Endothelial cell of umbilical vein (primary cell): ENCODE measurements around the gene TCF25. TPM values are rescaled to one million over a fixed set of nuclear protein-coding genes. Genes with fewer than 3 reads are reported as not detected.

Experiments
- BruUV-seq: library from RNA; stranded (reverse); fragments of 400-500 nt; replicated peaks from 2 replicates; lab custom pipeline; 2021; lab: Mats Ljungman, UMichigan
- CTCF ChIA-PET: fragments of 300-600, 350-600 bp; sonication (Branson Sonifier 250); formaldehyde crosslinking; loops from one replicate; lab custom pipeline; 2021; ENCODE audit warnings: antibody characterized with exemption, inconsistent platforms; lab: Charles Lee
- POLR2A ChIA-PET: fragments of 300-600, 350-600 bp; sonication (Branson Sonifier 250); formaldehyde crosslinking; loops from one replicate; lab custom pipeline; 2021; ENCODE audit warnings: antibody characterized with exemption, inconsistent platforms; lab: Charles Lee
- DNase-seq: peaks from one replicate; pipeline ENCODE4 v3.0.0-alpha.2; 2011; ENCODE audit warnings: low read depth, low spot score
- FAIRE-seq: peaks from 2 replicates; lab custom pipeline; 2011; peaks lifted over from hg19 to GRCh38; lab: Jason Lieb, UNC
- H2AFZ ChIP-seq: 2 replicates; pipeline ENCODE4 v1.6.0; 2012; ENCODE audit warnings: low read depth, low read length, control low read depth, inconsistent platforms
- H3K27ac ChIP-seq: 2 replicates; pipeline ENCODE4 v1.5.1; 2011; ENCODE audit warnings: low read depth, mild to moderate bottlenecking, control low read depth, low read length, moderate library complexity; ENCODE audit not compliant: insufficient read depth
- H3K27me3 ChIP-seq, 2 experiments: 2 replicates each; pipeline versions ENCODE4 v1.6.0 to v1.6.1; 2011; ENCODE audit warnings: low read length in 2 of 2, mixed read lengths in 1 of 2; ENCODE audit not compliant: control insufficient read depth in 2 of 2, insufficient read depth in 2 of 2
- H3K36me3 ChIP-seq, 2 experiments: 2 replicates in 1 of 2; 3 replicates in 1 of 2; pipeline ENCODE4 v1.5.1; 2011; ENCODE audit warnings: low read length in 2 of 2, mild to moderate bottlenecking in 1 of 2, moderate library complexity in 1 of 2; ENCODE audit not compliant: control insufficient read depth in 2 of 2, insufficient read depth in 2 of 2; ENCODE audit errors: extremely low read depth in 1 of 2
- H3K4me1 ChIP-seq: 3 replicates; pipeline ENCODE4 v1.5.1; 2011; ENCODE audit warnings: mild to moderate bottlenecking, low read length; ENCODE audit not compliant: control insufficient read depth, insufficient read depth; ENCODE audit errors: extremely low read depth
- H3K4me2 ChIP-seq: 2 replicates; pipeline ENCODE4 v1.6.1; 2011; ENCODE audit warnings: low read length, control low read depth, mixed read lengths; ENCODE audit not compliant: insufficient read depth
- H3K4me3 ChIP-seq, 3 experiments: fragments of 200-600 bp in 1 of 3; sonication (generic), shearing (Covaris generic) in 1 of 3; replicated peaks in 1 of 3; 2 replicates each; pipeline ENCODE4 v1.5.1; 2011 to 2016; ENCODE audit warnings: control low read depth in 3 of 3, low read length in 3 of 3, mild to moderate bottlenecking in 2 of 3, inconsistent platforms in 1 of 3, low read depth in 1 of 3, moderate library complexity in 1 of 3; ENCODE audit not compliant: insufficient read depth in 1 of 3
- H3K79me2 ChIP-seq: 2 replicates; pipeline ENCODE4 v1.6.0; 2012; ENCODE audit warnings: low read length, inconsistent platforms; ENCODE audit not compliant: control insufficient read depth, insufficient read depth
- H3K9ac ChIP-seq: replicated peaks from 2 replicates; pipeline ENCODE3; 2011; ENCODE audit warnings: low read length, control low read depth; ENCODE audit not compliant: insufficient read depth; ENCODE audit errors: extremely low read depth
- H3K9me1 ChIP-seq: replicated peaks from 3 replicates; pipeline ENCODE4 v1.6.0; 2011; ENCODE audit warnings: mild to moderate bottlenecking, low read length; ENCODE audit not compliant: control insufficient read depth, insufficient read depth; ENCODE audit errors: extremely low read depth
- H3K9me3 ChIP-seq: replicated peaks from 2 replicates; pipeline ENCODE4 v1.5.1; 2012; ENCODE audit warnings: low read length, inconsistent platforms; ENCODE audit not compliant: control insufficient read depth, insufficient read depth
- H4K20me1 ChIP-seq: replicated peaks from 2 replicates; pipeline ENCODE3; 2011; ENCODE audit warnings: mild to moderate bottlenecking, low read length; ENCODE audit not compliant: control insufficient read depth, insufficient read depth; ENCODE audit errors: extremely low read depth
- CTCF ChIP-seq, 2 donors: IDR thresholded peaks; 1 replicate in 1 of 2; 2 replicates in 1 of 2; pipeline ENCODE4 v1.5.1; 2011; ENCODE audit warnings: low read length in 2 of 2, mild to moderate bottlenecking in 2 of 2, moderate library complexity in 2 of 2, control low read depth in 1 of 2, inconsistent platforms in 1 of 2, low read depth in 1 of 2; ENCODE audit not compliant: insufficient read depth in 1 of 2; ENCODE audit errors: extremely low read depth in 1 of 2
- EZH2 ChIP-seq: IDR thresholded peaks from 2 replicates; pipeline ENCODE4 v1.6.1; 2012; ENCODE audit warnings: borderline replicate concordance, low read depth, mild to moderate bottlenecking, moderate library complexity, low read length, inconsistent platforms; ENCODE audit not compliant: severe bottlenecking
- FOS ChIP-seq: IDR thresholded peaks from 2 replicates; pipeline ENCODE4 v1.6.1; 2011; ENCODE audit warnings: mild to moderate bottlenecking, low read length, moderate library complexity, borderline replicate concordance; ENCODE audit not compliant: insufficient read depth
- GATA2 ChIP-seq: IDR thresholded peaks from 2 replicates; pipeline ENCODE4 v1.7.0; 2011; ENCODE audit warnings: low read depth, mild to moderate bottlenecking, moderate library complexity, mixed read lengths, low read length; ENCODE audit not compliant: insufficient read length, insufficient read depth
- JUN ChIP-seq: IDR thresholded peaks from 2 replicates; pipeline ENCODE4 v1.6.1; 2011; ENCODE audit warnings: borderline replicate concordance, low read depth; ENCODE audit not compliant: insufficient read length, insufficient read depth
- MAX ChIP-seq: IDR thresholded peaks from 2 replicates; pipeline ENCODE4 v1.6.1; 2011; ENCODE audit not compliant: insufficient read depth, insufficient read length
- MYC ChIP-seq: IDR thresholded peaks from one replicate; pipeline ENCODE4 v1.6.1; 2011; ENCODE audit warnings: mild to moderate bottlenecking, low read depth, low read length
- POLR2A ChIP-seq: IDR thresholded peaks from 2 replicates; pipeline ENCODE4 v1.6.1; 2012; ENCODE audit warnings: low read depth, mild to moderate bottlenecking, control low read depth, low read length
- POLR2AphosphoS5 ChIP-seq: IDR thresholded peaks from 2 replicates; pipeline ENCODE4 v1.6.1; 2012; ENCODE audit warnings: low read depth, mild to moderate bottlenecking, control low read depth, low read length, moderate library complexity; ENCODE audit not compliant: insufficient read depth
- dilution Hi-C: fragments of 300-500 bp; cut with MboI; formaldehyde crosslinking; loops from one replicate; pipeline ENCODE4 v1.15.0; 2019; ENCODE audit warnings: low sequenced_read_pairs; ENCODE audit not compliant: extremely low pct_ligation_motif_present
- intact Hi-C: fragments of 100-400 bp; cut with micrococcal nuclease; formaldehyde crosslinking; loops from one replicate; pipeline ENCODE4 v1.10.0; 2022
- polyA plus RNA-seq, 4 experiments: library from polyadenylated mRNA; depleted of rRNA in 3 of 4; stranded (reverse) in 3 of 4; unstranded in 1 of 4; fragments of >200 nt; gene quantifications; 2 replicates each; pipeline versions ENCODE4 v1.2.1 to v1.2.3, GENCODE V29; 2011 to 2012; ENCODE audit warnings: missing spikeins in 1 of 4
- total RNA-seq: library from RNA; stranded (reverse); gene quantifications from 2 replicates; pipeline ENCODE4 v1.2.3, GENCODE V29; 2021

TCF25 gene
- total and polyA plus RNA-seq, 2 donors (not counting 3 experiments of a cell fraction or from before 2014, with no cell fraction given) = 193 to 234 TPM

- no peak overlapping the region for H2AFZ ChIP-seq
- DNase-seq (no peak), FAIRE-seq (no peak)
- H3K9me3 ChIP-seq = no peaks in the 10 kb centered on the region
- no peaks in the 10 kb centered on the region for H3K79me2 ChIP-seq
- no peak overlapping the region for H3K27ac ChIP-seq
- no peaks in the 10 kb centered on the region for H3K9me1 ChIP-seq
- H3K4me1 ChIP-seq = no peaks in the 10 kb centered on the region
- no peak for TF ChIP-seq EZH2
- TF ChIP-seq POLR2AphosphoS5 = no peak
- no peak for TF ChIP-seq CTCF (IDR thresholded peaks at IDR 0.05; ENCODE audit: extremely low read depth in 1 of 2, insufficient read depth in 1 of 2, low read depth in 1 of 2, low read length in 2 of 2)
- TF ChIP-seq MYC = no peak
- TF ChIP-seq POLR2A = no peak
- TF ChIP-seq GATA2 = no peak
- no peak for TF ChIP-seq MAX
- TF ChIP-seq JUN = no peak
- TF ChIP-seq FOS = no peak
- BruUV-seq = no TSS peak
- peaks cover 17 to 59% of the 10 kb centered on the region in 2 experiments for H3K36me3 ChIP-seq
- intact Hi-C loops (no loop called here), dilution Hi-C loops (no loop called here)
- ChIA-PET CTCF (interaction anchor here (0.9 kb wide), 1 partner anchor 10 kb away, joined by 3 read pairs; no protein-coding TSS in a partner anchor), POLR2A (no interaction called here)
- peaks cover 2% of the 10 kb centered on the region for H4K20me1 ChIP-seq
- no peak overlapping the region for H3K9ac ChIP-seq
- no peak overlapping the region for H3K4me2 ChIP-seq
- no peaks in the 10 kb centered on the region for H3K27me3 ChIP-seq
- no peak overlapping the region for H3K4me3 ChIP-seq
These were observed 22.3 kb downstream of the TCF25 start for GRCh38 chr16:89895482-89896250.
